Endothelial cell of umbilical vein (primary cell): ENCODE data around the gene XRN1. TPM values are rescaled to one million over a fixed set of nuclear protein-coding genes. Genes with fewer than 3 reads are reported as not detected.

Experiments used
- BruUV-seq: library from RNA; stranded (reverse); fragments of 400-500 nt; replicated peaks from 2 replicates; lab custom pipeline; 2021; lab: Mats Ljungman, UMichigan
- CTCF ChIA-PET: fragments of 300-600, 350-600 bp; sonication (Branson Sonifier 250); formaldehyde crosslinking; loops from one replicate; lab custom pipeline; 2021; ENCODE audit warnings: antibody characterized with exemption, inconsistent platforms; lab: Charles Lee
- POLR2A ChIA-PET: fragments of 300-600, 350-600 bp; sonication (Branson Sonifier 250); formaldehyde crosslinking; loops from one replicate; lab custom pipeline; 2021; ENCODE audit warnings: antibody characterized with exemption, inconsistent platforms; lab: Charles Lee
- DNase-seq: peaks from one replicate; pipeline ENCODE4 v3.0.0-alpha.2; 2011; ENCODE audit warnings: low read depth, low spot score
- FAIRE-seq: peaks from 2 replicates; lab custom pipeline; 2011; peaks lifted over from hg19 to GRCh38; lab: Jason Lieb, UNC
- H2AFZ ChIP-seq: 2 replicates; pipeline ENCODE4 v1.6.0; 2012; ENCODE audit warnings: low read depth, low read length, control low read depth, inconsistent platforms
- H3K27ac ChIP-seq: 2 replicates; pipeline ENCODE4 v1.5.1; 2011; ENCODE audit warnings: low read depth, mild to moderate bottlenecking, control low read depth, low read length, moderate library complexity; ENCODE audit not compliant: insufficient read depth
- H3K27me3 ChIP-seq, 2 experiments: 2 replicates each; pipeline versions ENCODE4 v1.6.0 to v1.6.1; 2011; ENCODE audit warnings: low read length in 2 of 2, mixed read lengths in 1 of 2; ENCODE audit not compliant: control insufficient read depth in 2 of 2, insufficient read depth in 2 of 2
- H3K36me3 ChIP-seq, 2 experiments: 2 replicates in 1 of 2; 3 replicates in 1 of 2; pipeline ENCODE4 v1.5.1; 2011; ENCODE audit warnings: low read length in 2 of 2, mild to moderate bottlenecking in 1 of 2, moderate library complexity in 1 of 2; ENCODE audit not compliant: control insufficient read depth in 2 of 2, insufficient read depth in 2 of 2; ENCODE audit errors: extremely low read depth in 1 of 2
- H3K4me1 ChIP-seq: 3 replicates; pipeline ENCODE4 v1.5.1; 2011; ENCODE audit warnings: mild to moderate bottlenecking, low read length; ENCODE audit not compliant: control insufficient read depth, insufficient read depth; ENCODE audit errors: extremely low read depth
- H3K4me2 ChIP-seq: 2 replicates; pipeline ENCODE4 v1.6.1; 2011; ENCODE audit warnings: low read length, control low read depth, mixed read lengths; ENCODE audit not compliant: insufficient read depth
- H3K4me3 ChIP-seq, 3 experiments: fragments of 200-600 bp in 1 of 3; sonication (generic), shearing (Covaris generic) in 1 of 3; replicated peaks in 1 of 3; 2 replicates each; pipeline ENCODE4 v1.5.1; 2011 to 2016; ENCODE audit warnings: control low read depth in 3 of 3, low read length in 3 of 3, mild to moderate bottlenecking in 2 of 3, inconsistent platforms in 1 of 3, low read depth in 1 of 3, moderate library complexity in 1 of 3; ENCODE audit not compliant: insufficient read depth in 1 of 3
- H3K79me2 ChIP-seq: 2 replicates; pipeline ENCODE4 v1.6.0; 2012; ENCODE audit warnings: low read length, inconsistent platforms; ENCODE audit not compliant: control insufficient read depth, insufficient read depth
- H3K9ac ChIP-seq: replicated peaks from 2 replicates; pipeline ENCODE3; 2011; ENCODE audit warnings: low read length, control low read depth; ENCODE audit not compliant: insufficient read depth; ENCODE audit errors: extremely low read depth
- H3K9me1 ChIP-seq: replicated peaks from 3 replicates; pipeline ENCODE4 v1.6.0; 2011; ENCODE audit warnings: mild to moderate bottlenecking, low read length; ENCODE audit not compliant: control insufficient read depth, insufficient read depth; ENCODE audit errors: extremely low read depth
- H3K9me3 ChIP-seq: replicated peaks from 2 replicates; pipeline ENCODE4 v1.5.1; 2012; ENCODE audit warnings: low read length, inconsistent platforms; ENCODE audit not compliant: control insufficient read depth, insufficient read depth
- H4K20me1 ChIP-seq: replicated peaks from 2 replicates; pipeline ENCODE3; 2011; ENCODE audit warnings: mild to moderate bottlenecking, low read length; ENCODE audit not compliant: control insufficient read depth, insufficient read depth; ENCODE audit errors: extremely low read depth
- CTCF ChIP-seq, 2 donors: IDR thresholded peaks; 1 replicate in 1 of 2; 2 replicates in 1 of 2; pipeline ENCODE4 v1.5.1; 2011; ENCODE audit warnings: low read length in 2 of 2, mild to moderate bottlenecking in 2 of 2, moderate library complexity in 2 of 2, control low read depth in 1 of 2, inconsistent platforms in 1 of 2, low read depth in 1 of 2; ENCODE audit not compliant: insufficient read depth in 1 of 2; ENCODE audit errors: extremely low read depth in 1 of 2
- EZH2 ChIP-seq: IDR thresholded peaks from 2 replicates; pipeline ENCODE4 v1.6.1; 2012; ENCODE audit warnings: borderline replicate concordance, low read depth, mild to moderate bottlenecking, moderate library complexity, low read length, inconsistent platforms; ENCODE audit not compliant: severe bottlenecking
- FOS ChIP-seq: IDR thresholded peaks from 2 replicates; pipeline ENCODE4 v1.6.1; 2011; ENCODE audit warnings: mild to moderate bottlenecking, low read length, moderate library complexity, borderline replicate concordance; ENCODE audit not compliant: insufficient read depth
- GATA2 ChIP-seq: IDR thresholded peaks from 2 replicates; pipeline ENCODE4 v1.7.0; 2011; ENCODE audit warnings: low read depth, mild to moderate bottlenecking, moderate library complexity, mixed read lengths, low read length; ENCODE audit not compliant: insufficient read length, insufficient read depth
- JUN ChIP-seq: IDR thresholded peaks from 2 replicates; pipeline ENCODE4 v1.6.1; 2011; ENCODE audit warnings: borderline replicate concordance, low read depth; ENCODE audit not compliant: insufficient read length, insufficient read depth
- MAX ChIP-seq: IDR thresholded peaks from 2 replicates; pipeline ENCODE4 v1.6.1; 2011; ENCODE audit not compliant: insufficient read depth, insufficient read length
- MYC ChIP-seq: IDR thresholded peaks from one replicate; pipeline ENCODE4 v1.6.1; 2011; ENCODE audit warnings: mild to moderate bottlenecking, low read depth, low read length
- POLR2A ChIP-seq: IDR thresholded peaks from 2 replicates; pipeline ENCODE4 v1.6.1; 2012; ENCODE audit warnings: low read depth, mild to moderate bottlenecking, control low read depth, low read length
- POLR2AphosphoS5 ChIP-seq: IDR thresholded peaks from 2 replicates; pipeline ENCODE4 v1.6.1; 2012; ENCODE audit warnings: low read depth, mild to moderate bottlenecking, control low read depth, low read length, moderate library complexity; ENCODE audit not compliant: insufficient read depth
- dilution Hi-C: fragments of 300-500 bp; cut with MboI; formaldehyde crosslinking; loops from one replicate; pipeline ENCODE4 v1.15.0; 2019; ENCODE audit warnings: low sequenced_read_pairs; ENCODE audit not compliant: extremely low pct_ligation_motif_present
- intact Hi-C: fragments of 100-400 bp; cut with micrococcal nuclease; formaldehyde crosslinking; loops from one replicate; pipeline ENCODE4 v1.10.0; 2022
- polyA plus RNA-seq, 4 experiments: library from polyadenylated mRNA; depleted of rRNA in 3 of 4; stranded (reverse) in 3 of 4; unstranded in 1 of 4; fragments of >200 nt; gene quantifications; 2 replicates each; pipeline versions ENCODE4 v1.2.1 to v1.2.3, GENCODE V29; 2011 to 2012; ENCODE audit warnings: missing spikeins in 1 of 4
- total RNA-seq: library from RNA; stranded (reverse); gene quantifications from 2 replicates; pipeline ENCODE4 v1.2.3, GENCODE V29; 2021

The XRN1 gene
- total and polyA plus RNA-seq, 2 donors (not counting 3 experiments of a cell fraction or from before 2014, with no cell fraction given) = 4.4 to 40.0 TPM

- no peak overlapping the region for H3K27ac ChIP-seq
- H4K20me1 ChIP-seq = no peaks in the 10 kb centered on the region
- POLR2A ChIA-PET = no interaction called here
- DNase-seq (no peak), FAIRE-seq (no peak)
- no peaks in the 10 kb centered on the region for H3K36me3 ChIP-seq
- H2AFZ ChIP-seq = no peak overlapping the region
- CTCF ChIA-PET = no interaction called here
- TF ChIP-seq FOS (no peak), EZH2 (no peak), GATA2 (no peak), POLR2A (no peak), MAX (no peak), CTCF (IDR thresholded peaks at IDR 0.05; ENCODE audit: extremely low read depth in 1 of 2, insufficient read depth in 1 of 2, low read depth in 1 of 2, low read length in 2 of 2) (no peak), JUN (no peak), POLR2AphosphoS5 (no peak), MYC (no peak)
- intact Hi-C loops = no loop called here
- H3K27me3 ChIP-seq = no peaks in the 10 kb centered on the region
- H3K79me2 ChIP-seq = no peaks in the 10 kb centered on the region
- H3K9ac ChIP-seq = no peak overlapping the region
- H3K4me2 ChIP-seq = no peak overlapping the region
- no peaks in the 10 kb centered on the region for H3K4me1 ChIP-seq
- H3K9me3 ChIP-seq = no peaks in the 10 kb centered on the region
- no peak overlapping the region for H3K4me3 ChIP-seq
- dilution Hi-C loops = no loop called here
- H3K9me1 ChIP-seq = no peaks in the 10 kb centered on the region
- BruUV-seq = no TSS peak
Observed at GRCh38 chr3:142467768-142468167, 19.9 kb upstream of the XRN1 start.
